K562 (cell line): ENCODE measurements around the gene METTL25B. TPM values are rescaled to one million over a fixed set of nuclear protein-coding genes. Genes with fewer than 3 reads are reported as not detected.

Experiments used
- ARID3A ChIP-seq: IDR thresholded peaks from 2 replicates; pipeline ENCODE4 v1.6.1; 2012; ENCODE audit warnings: low read depth, low read length, improper control_type of control experiment, borderline replicate concordance
- ATF1 ChIP-seq, 2 experiments: fragments of 450-650 bp in 1 of 2; IDR thresholded peaks; 2 replicates each; pipeline ENCODE4 v1.6.1; 2016; ENCODE audit warnings: missing compliant biosample characterization in 1 of 2, missing genetic modification characterization in 1 of 2
- CBX1 ChIP-seq: sonication (generic); IDR thresholded peaks from 2 replicates; pipeline ENCODE4 v1.6.1; 2016; ENCODE audit warnings: antibody characterized with exemption, low read depth, mild to moderate bottlenecking
- CTCF ChIP-seq, 3 experiments: IDR thresholded peaks in 2 of 3; conservative IDR thresholded peaks in 1 of 3; 2 replicates each; pipeline ENCODE4 v1.5.1; 2011 to 2012; ENCODE audit warnings: low read length in 3 of 3, mild to moderate bottlenecking in 3 of 3, control low read depth in 2 of 3, improper control_type of control experiment in 1 of 3, inconsistent platforms in 1 of 3, low read depth in 1 of 3, mixed read lengths in 1 of 3, moderate library complexity in 1 of 3; ENCODE audit not compliant: insufficient read depth in 2 of 3
- FOXK1 ChIP-seq: sonication (generic); formaldehyde crosslinking; IDR thresholded peaks from 2 replicates; pipeline ENCODE4 v1.8.0; 2022; ENCODE audit warnings: missing genetic modification reagents, mild to moderate bottlenecking, borderline replicate concordance
- HBP1 ChIP-seq: fragments of 450-650 bp; formaldehyde crosslinking; IDR thresholded peaks from 2 replicates; pipeline ENCODE4 v1.4.0; 2022; ENCODE audit warnings: missing genetic modification characterization
- MBD1 ChIP-seq: fragments of 250-450 bp; sonication (Bioruptor Pico); IDR thresholded peaks from 2 replicates; pipeline ENCODE4 v1.8.0; 2022; ENCODE audit warnings: inconsistent platforms
- PREB ChIP-seq: sonication (generic); formaldehyde crosslinking; IDR thresholded peaks from 2 replicates; pipeline ENCODE4 v1.8.1; 2023; ENCODE audit warnings: mild to moderate bottlenecking, missing genetic modification reagents
- RREB1 ChIP-seq: fragments of 250-450 bp; sonication (Bioruptor Pico); IDR thresholded peaks from 2 replicates; pipeline ENCODE4 v1.4.0; 2020
- ZBTB1 ChIP-seq: sonication (generic); formaldehyde crosslinking; IDR thresholded peaks from 2 replicates; pipeline ENCODE4 v1.8.1; 2023; ENCODE audit warnings: missing genetic modification reagents, low read depth, mild to moderate bottlenecking, borderline replicate concordance
- ZNF408 ChIP-seq: fragments of 250-450 bp; sonication (Bioruptor Pico); IDR thresholded peaks from 2 replicates; pipeline ENCODE4 v1.4.0; 2020; ENCODE audit warnings: low read depth, mild to moderate bottlenecking, moderate library complexity
- polyA plus RNA-seq, 8 experiments: library from polyadenylated mRNA; depleted of rRNA in 4 of 8; stranded (reverse) in 5 of 8; unstranded in 3 of 8; fragments of >200 nt; fragmentation: Nextera tagmentation in 2 of 8; fragmentation: Illumina TruSeq in 1 of 8; extraction: Ambion mirVana in 2 of 8; extraction: Trizol in 1 of 8; gene quantifications; 2 replicates each; pipeline versions ENCODE4 v1.2.1 to v1.2.3, GENCODE V29; 2011 to 2014; ENCODE audit warnings: inconsistent platforms in 1 of 8, missing spikeins in 1 of 8
- total RNA-seq, 7 experiments: library from RNA; depleted of rRNA in 6 of 7; stranded (reverse); fragments of >200 nt in 6 of 7; fragmentation: Illumina TruSeq in 2 of 7; extraction: Trizol in 2 of 7; gene quantifications; 2 replicates each; pipeline versions ENCODE4 v1.2.1 to v1.2.3, GENCODE V29; 2011 to 2021; ENCODE audit warnings: low replicate concordance in 1 of 7

Gene METTL25B
- total and polyA plus RNA-seq, 9 of the 15 experiments (the other 6 are each of a cell fraction or from before 2014, with no cell fraction given) = 7.7 to 48.3 (median 33.1) TPM

GRCh38 chr1:156751757-156752481 lies 23.6 kb downstream of the METTL25B start (continued):
- TF ChIP-seq MBD1 (CRISPR knock-in tag) (no peak), ZNF408 (no peak), ZBTB1 (CRISPR knock-in tag) (no peak), HBP1 (CRISPR knock-in tag) (no peak), ARID3A (no peak), CTCF (IDR thresholded peaks at IDR 0.05 in 2 of 3, conservative IDR thresholded peaks at IDR 0.05 in 1 of 3; ENCODE audit: insufficient read depth in 2 of 3, low read depth in 1 of 3, low read length in 3 of 3) (peak in 1 of 3 experiments; percentile 26; a peak in 1 of 6 replicates), CBX1 (no peak), PREB (CRISPR knock-in tag) (no peak), RREB1 (0 out of 2 replicates have a peak, but pooled peaks have one; percentile 52), FOXK1 (no peak), ATF1 (CRISPR knock-in tag; IDR thresholded peaks at IDR 0.05) (peak; percentile 53; the same call in 1 of the 2 replicates), ATF1 (tag; IDR thresholded peaks at IDR 0.05) (peak; percentile 66)
